Muscle layer of duodenum (tissue), 2 donors: ENCODE data around the gene SERPINA5.

Experiments
- H3K27ac ChIP-seq: one replicate; pipeline ENCODE4 v1.7.0; 2013; ENCODE audit warnings: mild to moderate bottlenecking, low read length
- H3K27me3 ChIP-seq: one replicate; pipeline ENCODE4 v1.7.0; 2013; ENCODE audit warnings: low read depth, mild to moderate bottlenecking, control low read depth, low read length
- H3K36me3 ChIP-seq, 2 donors: one replicate each; pipeline ENCODE4 v1.7.0; 2013; ENCODE audit warnings: low read length in 2 of 2, control low read depth in 1 of 2, mild to moderate bottlenecking in 1 of 2; ENCODE audit not compliant: insufficient read depth in 2 of 2, control insufficient read depth in 1 of 2
- H3K4me1 ChIP-seq, 2 donors: one replicate each; pipeline ENCODE4 v1.7.0; 2013; ENCODE audit warnings: low read length in 2 of 2, mild to moderate bottlenecking in 2 of 2, control low read depth in 1 of 2, moderate library complexity in 1 of 2; ENCODE audit not compliant: insufficient read depth in 2 of 2, control insufficient read depth in 1 of 2
- H3K4me3 ChIP-seq, 2 donors: one replicate each; pipeline ENCODE4 v1.7.0; 2013; ENCODE audit warnings: low read length in 2 of 2, low read depth in 1 of 2, mild to moderate bottlenecking in 1 of 2
- H3K9me3 ChIP-seq, 2 donors: one replicate each; pipeline ENCODE4 v1.7.0; 2013; ENCODE audit warnings: low read length in 2 of 2, control low read depth in 1 of 2, mild to moderate bottlenecking in 1 of 2; ENCODE audit not compliant: control insufficient read depth in 1 of 2
- donor health status: healthy.

The SERPINA5 gene

DNA sequence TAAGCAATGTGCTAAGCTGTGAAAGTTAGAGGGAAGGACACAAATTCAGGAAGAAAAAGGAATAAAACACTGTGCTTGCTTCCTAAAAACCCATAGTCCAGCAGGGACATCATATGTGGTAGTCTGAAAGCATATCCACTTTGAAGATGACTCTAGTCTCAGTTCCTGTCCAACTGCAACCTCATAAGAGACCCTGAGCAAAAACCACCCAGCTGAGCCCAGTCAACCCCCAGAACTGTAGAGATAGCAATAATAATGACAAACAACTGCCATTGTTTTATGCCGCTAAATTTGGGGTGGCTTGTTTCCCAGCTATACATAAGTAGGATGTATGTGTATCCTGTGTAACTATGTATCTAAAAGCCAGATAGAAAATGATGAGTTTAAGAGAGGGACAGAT, 23.9 kb upstream of the SERPINA5 start:
- Histone ChIP-seq H3K27ac (no peak overlapping the region), H3K27me3 (no peaks in the 10 kb centered on the region), H3K4me3 (no peak overlapping the region), H3K9me3 (peaks cover 5 to 8% of the 10 kb centered on the region in 2 donors), H3K4me1 (no peaks in the 10 kb centered on the region), H3K36me3 (no peaks in the 10 kb centered on the region)

DNA sequence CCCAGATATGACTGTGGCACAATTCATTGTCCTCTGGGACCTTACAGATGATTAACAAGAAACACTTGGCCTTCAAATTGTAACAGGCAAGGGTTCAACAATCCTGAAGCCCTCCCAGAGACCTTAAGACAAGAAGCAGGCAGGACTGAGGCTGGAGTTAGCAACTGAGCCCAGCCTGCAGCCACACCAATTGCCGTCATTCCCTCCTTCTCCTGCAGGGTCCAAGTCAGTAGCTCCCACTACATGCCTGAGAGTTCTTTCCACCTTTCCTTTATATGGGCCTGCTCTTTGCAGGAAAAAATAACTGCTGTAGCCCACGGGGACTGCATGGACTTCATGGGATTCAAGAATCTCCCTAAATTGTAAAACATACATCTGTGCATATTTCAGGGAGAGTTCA, 22.4 kb upstream of the SERPINA5 start:
- no peak overlapping the region for H3K27ac ChIP-seq
- no peak overlapping the region for H3K4me3 ChIP-seq
- peaks cover 5 to 8% of the 10 kb centered on the region in 2 donors for H3K9me3 ChIP-seq
- no peaks in the 10 kb centered on the region for H3K4me1 ChIP-seq
- H3K36me3 ChIP-seq: no peaks in the 10 kb centered on the region
- no peaks in the 10 kb centered on the region for H3K27me3 ChIP-seq

DNA sequence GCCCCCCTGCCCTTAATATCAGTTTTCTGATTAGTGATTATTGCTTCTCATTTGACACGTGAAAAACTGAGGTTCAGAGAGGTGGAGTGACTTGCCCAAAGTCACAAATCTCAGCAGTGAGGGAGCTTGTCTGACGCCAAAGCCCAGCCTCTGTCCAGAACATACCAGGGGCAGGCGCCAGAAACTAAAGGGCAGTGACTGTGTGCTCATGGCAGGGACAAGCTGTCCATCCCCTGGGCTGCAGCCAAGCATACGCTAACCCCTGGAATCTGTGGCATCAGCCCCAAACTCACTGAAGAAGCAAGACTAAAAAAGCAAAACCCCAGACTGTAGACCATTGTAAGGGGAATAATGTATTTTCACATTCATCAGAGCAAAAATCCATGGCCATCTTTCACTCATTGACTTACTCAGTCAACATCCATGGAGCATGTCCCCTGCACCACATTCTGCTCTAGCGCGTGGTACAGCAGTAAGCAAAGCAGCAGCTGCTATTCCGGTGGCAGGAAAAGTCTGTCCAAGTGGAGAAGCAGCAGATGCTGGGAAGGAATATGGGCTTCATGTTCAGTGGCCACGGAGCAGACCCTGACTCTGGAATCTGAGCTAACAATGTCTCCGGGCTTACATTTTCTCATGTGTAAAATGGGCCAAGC, 21.5 kb upstream of the SERPINA5 start:
- Histone ChIP-seq H3K27me3 (no peaks in the 10 kb centered on the region), H3K4me3 (no peak overlapping the region), H3K27ac (no peak overlapping the region), H3K4me1 (no peaks in the 10 kb centered on the region), H3K9me3 (peaks cover 0 to 8% of the 10 kb centered on the region in 2 donors), H3K36me3 (no peaks in the 10 kb centered on the region)

DNA sequence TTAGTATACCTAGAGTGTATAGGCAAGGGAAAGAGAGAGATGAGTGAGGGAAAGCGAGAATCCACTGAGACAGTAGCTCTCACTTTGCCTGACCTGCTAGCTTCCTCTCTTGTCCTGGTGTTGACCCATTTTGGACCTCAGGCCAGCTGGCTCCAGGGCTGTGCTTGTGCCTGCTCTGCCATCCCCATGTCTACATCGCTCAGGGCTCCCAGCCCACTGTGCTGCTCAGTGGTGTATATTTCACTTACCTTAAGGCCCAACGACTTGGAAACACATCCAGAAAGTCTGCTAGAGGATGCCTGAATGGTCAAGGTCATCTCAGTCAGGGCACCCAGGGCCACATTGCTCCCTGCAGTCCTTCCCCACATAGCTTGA, 20.9 kb upstream of the SERPINA5 start:
- Histone ChIP-seq H3K4me3 (no peak overlapping the region), H3K9me3 (peaks cover 0 to 11% of the 10 kb centered on the region in 2 donors), H3K36me3 (no peaks in the 10 kb centered on the region), H3K27ac (no peak overlapping the region), H3K27me3 (no peaks in the 10 kb centered on the region), H3K4me1 (no peaks in the 10 kb centered on the region)

DNA sequence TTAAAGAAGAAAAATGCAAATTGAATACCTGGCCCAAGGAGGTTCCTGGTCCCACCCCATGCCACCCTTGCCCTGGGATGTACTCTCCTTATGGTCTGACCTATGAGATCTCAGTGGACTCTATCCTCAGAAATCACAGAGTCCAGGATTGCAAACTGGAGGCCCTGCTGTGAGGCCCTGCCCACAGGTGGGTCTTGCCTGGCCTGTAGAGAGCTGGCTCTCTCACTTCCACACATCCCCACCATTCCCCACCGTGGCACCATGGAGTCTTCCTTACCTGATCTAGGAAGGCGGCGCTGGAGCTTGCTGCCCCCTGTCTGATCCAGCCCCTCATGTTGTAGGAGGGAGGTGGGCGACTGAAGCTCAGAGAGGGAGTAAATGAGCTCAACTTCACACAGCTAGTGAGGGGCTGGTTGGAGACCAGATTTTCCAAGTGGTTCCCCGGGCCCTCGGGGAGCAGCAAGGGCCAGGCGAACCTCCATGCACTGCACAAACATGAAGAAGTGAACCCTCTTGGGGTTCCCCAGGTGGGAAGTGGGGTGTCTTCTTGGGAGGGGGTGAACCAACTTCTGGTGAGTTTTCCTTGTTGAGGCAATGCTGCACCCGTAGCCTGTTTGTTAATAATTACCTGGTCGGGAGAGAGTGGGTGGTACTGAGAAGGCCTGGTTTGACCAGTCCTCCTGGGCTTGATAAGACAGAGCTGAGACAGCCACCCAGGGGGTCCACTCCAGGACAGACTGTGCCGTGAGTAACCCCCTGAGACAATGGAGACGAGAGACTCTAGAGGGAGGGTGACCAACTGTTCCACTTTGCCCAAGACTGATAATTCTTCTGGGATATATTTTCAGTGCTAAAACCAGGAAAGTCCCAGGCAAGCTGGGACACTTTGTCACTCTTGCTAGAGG, 20.2 kb upstream of the SERPINA5 start, which contains the start of gene SERPINA4:
SERPINA4 (plus strand) TSS at position 692 of the 905 bp plus-strand sequence. CDS start 2,041 bp downstream, outside the sequence.
- Histone ChIP-seq H3K27me3 (no peaks in the 10 kb centered on the region), H3K4me1 (no peaks in the 10 kb centered on the region), H3K27ac (no peak within 1 kb of the TSS), H3K4me3 (no peak within 1 kb of the TSS), H3K9me3 (peaks cover 0 to 11% of the 10 kb centered on the region in 2 donors), H3K36me3 (no peaks in the 10 kb centered on the region)

DNA sequence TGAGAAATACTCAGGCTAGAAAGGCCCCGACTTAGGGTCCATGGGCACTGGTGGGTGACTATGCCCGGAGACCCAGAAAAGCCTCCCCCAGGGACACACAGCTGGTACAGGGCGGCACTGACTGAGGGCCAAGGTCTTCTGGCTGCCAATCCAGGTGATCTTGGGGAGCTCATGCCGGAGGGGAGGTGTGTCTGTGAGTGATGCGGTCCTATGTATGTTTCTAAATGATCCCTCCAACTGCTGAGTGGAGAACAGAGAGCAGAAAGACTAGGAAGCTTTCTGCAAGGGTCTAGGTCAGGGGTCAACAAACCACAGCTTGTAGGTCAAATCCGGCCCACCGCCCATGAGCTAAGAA, 19.6 kb upstream of the SERPINA5 start:
- Histone ChIP-seq H3K36me3 (no peaks in the 10 kb centered on the region), H3K4me1 (no peaks in the 10 kb centered on the region), H3K4me3 (no peak overlapping the region), H3K9me3 (peaks cover 0 to 11% of the 10 kb centered on the region in 2 donors), H3K27me3 (no peaks in the 10 kb centered on the region), H3K27ac (no peak overlapping the region)

DNA sequence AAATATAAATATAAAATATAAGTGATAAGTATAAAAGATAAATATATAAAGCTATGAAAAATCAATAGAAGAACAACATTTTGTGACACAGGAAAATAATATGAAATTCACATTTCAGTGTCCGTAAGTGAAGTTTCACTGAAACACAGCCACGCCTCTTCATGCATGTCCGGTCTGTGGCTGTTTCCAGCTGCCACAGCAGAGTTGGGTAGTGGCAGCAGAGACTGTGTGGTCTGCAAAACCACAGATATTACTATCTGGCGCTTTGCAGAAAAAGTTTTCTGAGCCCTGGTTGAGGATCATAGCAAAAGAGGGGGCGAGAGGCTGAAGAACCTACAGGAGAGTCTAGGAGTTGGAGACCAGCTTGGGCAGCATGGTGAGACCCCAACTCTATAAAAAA, 19.2 kb upstream of the SERPINA5 start:
- H3K4me3 ChIP-seq: no peak overlapping the region

DNA sequence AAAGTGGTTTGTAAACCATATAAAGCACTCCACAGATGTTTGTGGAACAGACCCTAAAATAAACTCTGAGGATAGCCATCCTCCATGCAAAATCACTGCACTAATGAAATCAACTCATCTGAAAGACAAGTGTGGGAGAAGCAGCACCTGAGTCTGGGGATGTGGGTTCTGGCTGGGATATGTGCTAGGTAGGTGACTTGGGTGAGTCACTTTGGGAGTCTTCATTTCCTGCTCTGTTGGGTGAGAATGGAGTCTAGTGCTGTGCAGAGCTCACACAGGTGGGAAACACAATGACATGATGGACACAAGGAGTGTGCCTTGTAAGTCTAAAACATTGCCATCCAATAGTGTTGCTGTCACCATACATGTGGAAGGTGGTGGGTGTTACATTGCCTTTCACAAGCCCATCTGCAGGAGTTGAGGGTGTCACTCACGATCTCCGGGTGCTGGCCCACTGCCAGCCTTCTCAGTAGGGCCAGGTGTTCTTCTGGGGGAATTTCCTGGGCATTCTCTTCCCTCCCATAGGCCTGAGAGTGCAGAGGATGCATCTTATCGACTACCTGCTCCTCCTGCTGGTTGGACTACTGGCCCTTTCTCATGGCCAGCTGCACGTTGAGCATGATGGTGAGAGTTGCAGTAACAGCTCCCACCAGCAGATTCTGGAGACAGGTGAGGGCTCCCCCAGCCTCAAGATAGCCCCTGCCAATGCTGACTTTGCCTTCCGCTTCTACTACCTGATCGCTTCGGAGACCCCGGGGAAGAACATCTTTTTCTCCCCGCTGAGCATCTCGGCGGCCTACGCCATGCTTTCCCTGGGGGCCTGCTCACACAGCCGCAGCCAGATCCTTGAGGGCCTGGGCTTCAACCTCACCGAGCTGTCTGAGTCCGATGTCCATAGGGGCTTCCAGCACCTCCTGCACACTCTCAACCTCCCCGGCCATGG, 18.0 kb upstream of the SERPINA5 start:
- Histone ChIP-seq H3K9me3 (peaks cover 0 to 5% of the 10 kb centered on the region in 2 donors), H3K4me3 (no peak overlapping the region), H3K27ac (no peak overlapping the region), H3K36me3 (no peaks in the 10 kb centered on the region), H3K27me3 (no peaks in the 10 kb centered on the region), H3K4me1 (no peaks in the 10 kb centered on the region)

More for the DNA sequence above, 19.2 kb upstream of the SERPINA5 start:
- H3K4me1 ChIP-seq: no peaks in the 10 kb centered on the region
- H3K27ac ChIP-seq: no peak overlapping the region
- H3K9me3 ChIP-seq: peaks cover 0 to 8% of the 10 kb centered on the region in 2 donors
- no peaks in the 10 kb centered on the region for H3K27me3 ChIP-seq
- no peaks in the 10 kb centered on the region for H3K36me3 ChIP-seq

DNA sequence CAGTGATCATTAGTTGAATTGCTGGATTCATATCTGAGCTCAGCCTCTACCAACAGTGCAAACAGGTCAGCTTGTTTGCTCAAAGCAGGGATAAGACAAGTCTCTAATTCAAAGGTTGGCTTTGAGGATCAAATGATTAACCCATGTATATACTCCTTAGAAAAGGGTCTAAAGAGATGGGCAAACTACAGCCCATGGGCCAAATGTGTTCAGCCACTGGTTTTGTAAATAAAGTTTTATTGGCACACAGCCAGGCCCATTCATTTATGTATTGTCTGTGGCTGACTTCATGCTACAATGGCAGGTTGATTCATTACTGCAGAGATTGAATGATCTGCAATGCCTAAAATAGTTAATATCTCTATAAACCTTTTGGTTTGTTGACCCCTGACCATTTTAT, 16.8 kb upstream of the SERPINA5 start:
- no peaks in the 10 kb centered on the region for H3K36me3 ChIP-seq
- H3K4me3 ChIP-seq: no peak overlapping the region
- peaks cover 0 to 5% of the 10 kb centered on the region in 2 donors for H3K9me3 ChIP-seq
- H3K27me3 ChIP-seq: no peaks in the 10 kb centered on the region
- no peak overlapping the region for H3K27ac ChIP-seq
- no peaks in the 10 kb centered on the region for H3K4me1 ChIP-seq

DNA sequence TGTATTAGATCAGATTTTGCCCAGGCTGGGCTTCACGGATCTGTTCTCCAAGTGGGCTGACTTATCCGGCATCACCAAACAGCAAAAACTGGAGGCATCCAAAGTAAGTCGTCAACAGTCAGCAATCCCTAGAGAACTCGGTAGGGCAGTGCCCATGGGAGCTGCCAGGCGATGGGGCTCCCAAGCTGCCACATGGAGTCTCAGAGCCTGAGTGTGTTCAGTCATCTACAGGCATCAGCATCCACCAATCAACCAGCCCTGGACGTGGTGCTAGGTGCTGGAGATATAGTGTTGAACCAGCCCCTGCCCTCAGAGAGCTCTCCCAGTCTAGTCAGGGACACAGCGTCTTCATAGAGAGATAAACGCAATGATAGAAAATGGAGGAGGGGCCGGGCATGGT, 13.0 kb upstream of the SERPINA5 start:
- no peaks in the 10 kb centered on the region for H3K27me3 ChIP-seq
- H3K36me3 ChIP-seq: no peaks in the 10 kb centered on the region
- H3K27ac ChIP-seq: no peak overlapping the region
- H3K9me3 ChIP-seq: peaks cover 0 to 5% of the 10 kb centered on the region in 2 donors
- no peaks in the 10 kb centered on the region for H3K4me1 ChIP-seq
- H3K4me3 ChIP-seq: no peak overlapping the region
